Raji (cell line): ENCODE measurements around the gene ICAM5.
A peak's percentile ranks its signal among the peaks of the same experiment; 100 is the strongest.

Experiments used
- POLR2A ChIP-seq: IDR thresholded peaks from 2 replicates; pipeline ENCODE4 v1.6.1; 2011; ENCODE audit warnings: low read depth, low read length, control low read depth; ENCODE audit not compliant: insufficient read depth

The ICAM5 gene

DNA sequence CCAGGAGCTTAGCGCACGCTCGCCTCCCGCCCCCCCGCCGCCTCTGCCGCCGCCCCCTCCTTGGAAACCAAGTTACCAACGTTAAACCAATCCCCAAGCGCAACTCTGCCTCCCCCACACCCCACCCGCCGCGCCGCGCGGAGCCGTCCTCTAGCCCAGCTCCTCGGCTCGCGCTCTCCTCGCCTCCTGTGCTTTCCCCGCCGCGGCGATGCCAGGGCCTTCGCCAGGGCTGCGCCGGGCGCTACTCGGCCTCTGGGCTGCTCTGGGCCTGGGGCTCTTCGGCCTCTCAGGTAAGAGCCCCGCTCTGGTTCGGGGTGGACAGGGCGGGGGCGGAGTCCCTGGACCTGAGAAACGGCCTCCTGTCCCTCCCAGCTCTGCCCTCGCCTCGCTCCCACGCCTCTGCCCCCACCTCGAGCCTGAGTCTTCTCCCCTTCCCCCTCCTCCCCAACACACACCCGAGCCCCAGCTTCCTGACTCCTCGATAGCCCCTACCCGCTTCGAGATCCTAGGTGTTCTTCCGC, at the start of gene ICAM5:
TSS of gene ICAM5 (plus strand) at position 117 of the 521 bp plus-strand sequence. CDS start at position 209, 92 bp downstream.
- no peak for TF ChIP-seq POLR2A

GRCh38 chr19:10241826-10242449, 47.8 kb upstream of the ICAM5 start:
- TF ChIP-seq POLR2A, result 0 out of 2 replicates have a peak, but pooled peaks have one; percentile 39

DNA sequence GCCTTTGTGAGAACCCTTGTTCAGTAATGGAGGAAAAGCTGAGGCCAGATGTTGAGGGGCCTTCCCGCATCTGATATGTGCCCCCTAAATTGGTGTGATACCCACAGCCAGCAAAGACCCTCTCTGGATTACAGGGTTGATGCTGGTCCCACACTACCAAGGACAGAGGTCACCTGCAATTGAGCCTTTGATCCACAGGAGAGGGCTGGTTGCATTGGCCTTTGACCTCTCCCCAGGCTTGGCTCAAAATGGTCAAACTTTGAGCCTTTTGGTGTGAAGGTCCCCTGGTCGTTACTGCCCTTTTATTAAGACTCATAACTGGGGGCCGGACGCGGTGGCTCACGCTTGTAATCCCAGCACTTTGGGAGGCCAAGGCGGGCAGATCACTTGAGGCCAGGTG, 46.1 kb upstream of the ICAM5 start:
- peak; percentile 41; the same call in 1 of the 2 replicates for TF ChIP-seq POLR2A

DNA sequence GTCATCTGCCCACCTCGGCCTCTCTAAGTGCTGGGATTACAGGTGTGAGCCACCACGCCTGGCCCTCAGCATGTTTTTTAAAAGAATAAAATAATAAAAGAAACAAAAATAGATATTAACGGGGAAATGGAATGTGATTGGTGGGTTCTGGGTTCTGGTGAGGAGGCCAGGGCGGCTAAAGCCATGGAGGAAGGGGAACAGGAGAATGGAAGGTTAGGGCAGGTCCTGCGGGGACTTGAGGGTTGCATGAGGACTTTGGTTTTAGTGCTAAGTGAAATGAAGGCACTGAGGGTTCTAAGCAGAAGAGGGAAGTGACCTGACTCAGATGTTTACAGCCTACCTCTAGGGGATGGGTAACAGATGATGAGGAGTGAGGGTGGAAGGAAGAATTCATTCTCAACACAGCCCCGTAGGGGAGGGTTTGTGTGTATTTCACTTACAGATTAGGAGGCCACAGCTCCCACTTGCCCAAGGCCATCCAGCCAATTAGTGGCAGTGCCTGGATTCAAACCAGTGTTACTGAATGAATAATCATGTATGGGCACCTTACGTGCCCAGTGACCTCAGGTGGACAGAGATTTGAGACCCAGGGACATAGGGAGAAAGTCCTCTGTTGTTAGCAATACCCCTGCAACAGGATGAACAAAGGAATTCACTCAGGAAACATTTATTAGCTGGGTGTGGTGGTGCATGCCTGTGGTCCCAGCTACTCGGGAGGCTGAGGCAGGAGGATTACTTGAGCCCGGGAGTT, 44.4 kb upstream of the ICAM5 start:
- peak; percentile 69 for TF ChIP-seq POLR2A

DNA sequence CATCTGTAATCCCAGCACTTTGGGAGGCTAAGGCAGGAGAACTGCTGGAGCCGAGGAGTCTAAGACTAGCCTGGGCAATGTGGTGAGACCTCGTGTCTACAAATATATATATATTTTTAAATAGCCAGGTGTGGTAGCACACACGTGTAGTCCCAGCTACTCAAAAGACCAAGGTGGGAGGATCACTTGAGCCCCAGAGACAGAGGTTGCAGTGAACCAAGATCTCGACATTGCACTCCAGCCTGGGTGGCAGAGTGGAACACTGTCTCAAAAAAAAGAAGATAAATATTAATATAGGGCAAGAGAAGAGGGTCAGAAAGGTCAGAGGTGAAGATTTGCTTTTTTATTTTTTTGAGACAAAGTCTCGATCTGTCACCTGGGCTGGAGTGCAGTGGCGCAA, 43.2 kb upstream of the ICAM5 start:
- peak; percentile 34 for TF ChIP-seq POLR2A

DNA sequence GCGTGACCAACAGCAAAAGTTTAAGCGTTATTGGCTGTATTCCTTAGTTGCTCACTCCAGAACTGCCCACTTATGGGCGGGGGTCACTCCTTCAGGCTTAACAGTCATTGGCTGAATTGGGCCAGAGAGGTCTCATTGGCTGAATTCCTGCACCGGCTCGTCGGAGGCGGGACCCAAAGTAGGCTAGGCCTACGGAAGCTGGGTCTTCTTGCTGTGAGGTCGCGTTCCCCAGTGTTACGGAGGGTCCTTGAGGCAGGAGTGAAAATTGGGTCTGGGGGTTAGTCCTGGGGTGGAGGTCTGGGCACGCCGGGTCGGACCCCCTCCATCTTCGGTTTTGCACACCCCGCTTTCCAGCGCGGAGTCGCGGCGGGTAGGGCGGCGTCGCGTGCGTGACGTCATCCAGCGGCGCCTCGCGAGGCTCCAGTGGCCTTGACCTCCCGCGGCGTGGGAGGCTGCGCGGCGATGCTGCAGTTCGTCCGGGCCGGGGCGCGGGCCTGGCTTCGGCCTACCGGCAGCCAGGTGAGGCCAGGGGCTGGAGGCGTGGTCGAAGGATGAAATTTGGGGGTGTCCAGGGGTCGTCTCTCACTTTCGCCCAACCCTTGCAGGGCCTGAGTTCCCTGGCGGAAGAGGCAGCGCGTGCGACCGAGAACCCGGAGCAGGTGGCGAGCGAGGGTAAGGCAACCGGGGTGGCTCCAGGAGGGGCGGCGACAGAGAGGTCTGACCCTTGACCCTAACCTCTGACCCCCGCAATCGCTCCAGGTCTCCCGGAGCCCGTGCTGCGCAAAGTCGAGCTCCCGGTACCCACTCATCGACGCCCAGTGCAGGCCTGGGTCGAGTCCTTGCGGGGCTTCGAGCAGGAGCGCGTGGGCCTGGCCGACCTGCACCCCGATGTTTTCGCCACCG, 37.7 kb upstream of the ICAM5 start, which contains the start of gene MRPL4:
TSS of gene MRPL4 (plus strand) at position 423 of the 903 bp plus-strand sequence. CDS start at position 463, 40 bp downstream.
- peak; percentile 77 for TF ChIP-seq POLR2A

DNA sequence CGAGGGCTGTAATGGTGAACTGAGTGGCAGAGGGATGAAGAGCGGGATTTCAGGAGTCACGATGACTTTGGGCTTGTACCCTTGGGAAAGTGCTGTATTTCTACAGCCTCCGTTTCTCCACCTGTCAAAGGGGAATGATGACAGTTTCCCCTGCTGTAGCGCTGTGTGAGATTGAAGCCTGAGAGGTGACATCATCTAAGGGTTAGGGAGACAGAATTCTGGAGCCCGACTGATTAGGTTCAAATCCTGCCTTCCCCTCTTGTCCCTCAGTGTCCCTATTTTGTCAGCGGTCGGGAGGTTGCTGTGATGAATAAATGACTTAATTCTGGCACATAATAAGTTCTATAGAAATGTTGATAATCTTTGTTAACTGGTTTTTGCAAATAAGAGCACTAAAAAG, 37.0 kb upstream of the ICAM5 start:
- TF ChIP-seq POLR2A, result no peak

- no peak for TF ChIP-seq POLR2A
Observed at GRCh38 chr19:10254244-10254643, 35.5 kb upstream of the ICAM5 start.

DNA sequence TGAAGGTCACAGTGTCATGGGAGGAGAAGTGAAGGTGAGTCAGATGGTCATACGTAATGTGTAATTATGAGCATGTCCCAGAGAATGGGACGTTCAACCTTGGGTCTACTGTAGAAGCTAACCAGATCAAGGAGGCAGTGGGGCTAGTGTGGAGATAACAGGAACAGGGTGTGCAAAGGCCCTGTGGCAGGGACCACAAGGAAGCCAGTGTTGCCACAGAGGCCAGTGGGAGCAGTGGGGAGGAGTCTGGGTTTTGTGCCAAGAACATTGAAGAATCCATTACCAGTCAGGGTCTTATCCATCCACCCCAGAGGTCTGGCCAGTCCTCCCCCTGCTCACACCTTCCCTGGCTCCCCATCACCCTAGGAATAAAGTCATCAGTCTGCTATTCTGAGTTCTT, 34.4 kb upstream of the ICAM5 start:
- TF ChIP-seq POLR2A, result no peak

- no peak for TF ChIP-seq POLR2A
Observed at GRCh38 chr19:10256551-10256950, 33.2 kb upstream of the ICAM5 start.

DNA sequence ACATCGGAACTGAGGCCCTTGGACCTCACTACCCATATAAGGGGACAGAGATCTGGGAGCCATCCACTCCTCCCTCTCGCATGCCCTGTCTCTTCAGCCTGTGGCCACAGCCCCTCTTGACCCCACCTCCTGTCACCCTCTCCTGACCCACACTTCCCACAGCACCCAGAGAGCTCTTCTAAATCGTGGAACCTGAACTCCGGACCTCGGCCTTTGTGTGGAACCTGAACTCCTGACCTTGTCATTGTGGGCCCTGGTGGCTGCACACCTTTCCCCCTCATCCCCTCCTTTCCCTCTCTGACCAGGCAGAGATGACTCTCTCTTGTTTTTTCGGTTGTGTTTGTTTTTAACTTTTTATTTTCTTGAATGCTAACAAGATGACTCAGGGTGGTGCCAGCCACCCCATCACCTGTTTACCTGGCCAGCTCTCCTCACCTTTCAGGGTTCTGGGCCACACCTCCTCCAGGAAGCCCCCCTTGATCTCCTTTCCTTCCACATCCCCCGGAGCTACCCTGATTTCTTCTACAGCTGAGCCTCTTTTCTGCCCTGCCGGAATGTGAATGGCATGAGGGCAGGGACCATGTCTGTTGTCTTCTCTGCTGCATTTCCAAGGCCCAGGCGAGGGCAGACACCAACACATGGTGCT, 32.7 kb upstream of the ICAM5 start:
- TF ChIP-seq POLR2A, result no peak

DNA sequence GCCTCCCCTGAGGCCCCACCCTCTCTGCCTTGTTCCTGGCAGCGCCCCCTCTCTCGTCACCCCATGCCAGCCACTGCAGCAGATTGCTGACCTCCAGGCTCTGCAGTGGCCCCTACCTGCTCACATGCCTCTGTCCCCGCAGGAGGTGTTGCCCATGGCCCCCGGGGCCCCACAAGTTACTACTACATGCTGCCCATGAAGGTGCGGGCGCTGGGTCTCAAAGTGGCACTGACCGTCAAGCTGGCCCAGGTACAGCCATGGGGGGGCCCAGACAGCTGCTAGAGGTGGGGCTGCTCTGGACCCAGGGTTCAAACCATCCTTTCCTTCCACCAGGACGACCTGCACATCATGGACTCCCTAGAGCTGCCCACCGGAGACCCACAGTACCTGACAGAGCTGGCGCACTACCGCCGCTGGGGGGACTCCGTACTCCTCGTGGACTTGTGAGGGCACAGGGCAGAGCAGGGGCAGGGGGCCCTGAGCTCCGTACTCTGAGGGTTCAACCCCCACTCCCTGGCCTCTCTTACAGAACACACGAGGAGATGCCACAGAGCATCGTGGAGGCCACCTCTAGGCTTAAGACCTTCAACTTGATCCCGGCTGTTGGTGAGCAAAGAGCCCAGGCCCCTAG, 31.6 kb upstream of the ICAM5 start:
- TF ChIP-seq POLR2A, result no peak

GRCh38 chr19:10259162-10259905, 30.4 kb upstream of the ICAM5 start:
- TF ChIP-seq POLR2A, result no peak
